K562 (cell line): Measurements from ENCODE around the gene ZMYND8. TPM values are rescaled to one million over a fixed set of nuclear protein-coding genes. Genes with fewer than 3 reads are reported as not detected.
A peak's percentile ranks its signal among the peaks of the same experiment; 100 is the strongest.

Source experiments
- ARID1B ChIP-seq: fragments of 450-650 bp; IDR thresholded peaks from 2 replicates; pipeline ENCODE4 v1.6.1; 2016; ENCODE audit warnings: antibody characterized with exemption, mild to moderate bottlenecking, inconsistent platforms
- ARNT ChIP-seq, 2 experiments: fragments of 450-650 bp; IDR thresholded peaks; 2 replicates each; pipeline ENCODE4 v1.6.1; 2016; ENCODE audit warnings: mild to moderate bottlenecking in 1 of 2
- BDP1 ChIP-seq: IDR thresholded peaks from 3 replicates; pipeline ENCODE4 v1.6.1; 2011; ENCODE audit not compliant: insufficient read length, insufficient read depth
- EGR1 ChIP-seq: fragments of 450-650 bp; conservative IDR thresholded peaks from 2 replicates; pipeline ENCODE4 v1.6.1; 2017; ENCODE audit warnings: mild to moderate bottlenecking
- EP300 ChIP-seq: IDR thresholded peaks from 2 replicates; pipeline ENCODE4 v1.6.1; 2012; ENCODE audit warnings: low read length, improper control_type of control experiment
- HCFC1 ChIP-seq: IDR thresholded peaks from 2 replicates; pipeline ENCODE4 v1.6.1; 2012; ENCODE audit warnings: low read depth, low read length, improper control_type of control experiment
- HNRNPUL1 ChIP-seq: fragments of 200-400 bp; formaldehyde crosslinking; IDR thresholded peaks from 2 replicates; pipeline ENCODE4 v1.6.1; 2017; ENCODE audit warnings: low read length
- KLF10 ChIP-seq: fragments of 250-450 bp; sonication (Bioruptor Pico); IDR thresholded peaks from 2 replicates; pipeline ENCODE4 v1.6.1; 2021; ENCODE audit warnings: matching md5 sums
- MAFF ChIP-seq: IDR thresholded peaks from 2 replicates; pipeline ENCODE4 v1.6.1; 2012; ENCODE audit warnings: low read length, improper control_type of control experiment
- NBN ChIP-seq: fragments of 450-650 bp; IDR thresholded peaks from 2 replicates; pipeline ENCODE4 v1.6.1; 2016; ENCODE audit warnings: low read depth, mild to moderate bottlenecking
- NFRKB ChIP-seq: fragments of 450-650 bp; IDR thresholded peaks from 2 replicates; pipeline ENCODE4 v1.6.1; 2016; ENCODE audit warnings: low read depth
- NR2C2 ChIP-seq, 2 experiments: fragments of 200-800 bp in 1 of 2; sonication (Bioruptor generic) in 1 of 2; sonication (generic) in 1 of 2; formaldehyde crosslinking in 1 of 2; IDR thresholded peaks; 2 replicates each; pipeline versions ENCODE4 v1.6.1 to v1.8.0; 2016 to 2022; ENCODE audit warnings: mild to moderate bottlenecking in 1 of 2, missing compliant biosample characterization in 1 of 2, missing genetic modification characterization in 1 of 2, missing genetic modification reagents in 1 of 2
- POU5F1 ChIP-seq: fragments of 150-350 bp; IDR thresholded peaks from 2 replicates; pipeline ENCODE4 v1.6.1; 2014; ENCODE audit warnings: borderline replicate concordance, low read length, low read depth, mild to moderate bottlenecking; ENCODE audit not compliant: partially characterized antibody
- RB1 ChIP-seq: fragments of 450-650 bp; IDR thresholded peaks from 2 replicates; pipeline ENCODE4 v1.6.1; 2017; ENCODE audit warnings: low read depth, mild to moderate bottlenecking
- RBM14 ChIP-seq: fragments of 200-400 bp; formaldehyde crosslinking; IDR thresholded peaks from 2 replicates; pipeline ENCODE4 v1.6.1; 2018; ENCODE audit warnings: low read depth, mild to moderate bottlenecking, low read length, moderate library complexity, borderline replicate concordance; ENCODE audit not compliant: insufficient read depth
- RBM17 ChIP-seq: fragments of 200-400 bp; formaldehyde crosslinking; IDR thresholded peaks from 2 replicates; pipeline ENCODE4 v1.6.1; 2017; ENCODE audit warnings: low read depth, mild to moderate bottlenecking, low read length, borderline replicate concordance
- RFX5 ChIP-seq: IDR thresholded peaks from 2 replicates; pipeline ENCODE4 v1.6.1; 2011; ENCODE audit warnings: low read depth, mild to moderate bottlenecking, improper control_type of control experiment, low read length
- SNIP1 ChIP-seq: fragments of 450-650 bp; IDR thresholded peaks from 2 replicates; pipeline ENCODE4 v1.7.1; 2017; ENCODE audit warnings: low read depth, mild to moderate bottlenecking
- TAF7 ChIP-seq: fragments of 450-650 bp; IDR thresholded peaks from 2 replicates; pipeline ENCODE4 v1.6.1; 2016; ENCODE audit warnings: missing genetic modification characterization, missing compliant biosample characterization
- TAL1 ChIP-seq: fragments of 450-650 bp; IDR thresholded peaks from 2 replicates; pipeline ENCODE4 v1.6.1; 2016; ENCODE audit warnings: mild to moderate bottlenecking
- ZNF584 ChIP-seq: fragments of 200-800 bp; sonication (Bioruptor generic); IDR thresholded peaks from 2 replicates; pipeline ENCODE4 v1.6.1; 2016; ENCODE audit warnings: low read depth, mild to moderate bottlenecking, missing genetic modification characterization, missing compliant biosample characterization
- ZNF766 ChIP-seq: fragments of 200-800 bp; sonication (Bioruptor generic); conservative IDR thresholded peaks from 2 replicates; pipeline ENCODE4 v1.6.1; 2016; ENCODE audit warnings: missing genetic modification characterization, missing compliant biosample characterization
- polyA plus RNA-seq, 8 experiments: library from polyadenylated mRNA; depleted of rRNA in 4 of 8; stranded (reverse) in 5 of 8; unstranded in 3 of 8; fragments of >200 nt; fragmentation: Nextera tagmentation in 2 of 8; fragmentation: Illumina TruSeq in 1 of 8; extraction: Ambion mirVana in 2 of 8; extraction: Trizol in 1 of 8; gene quantifications; 2 replicates each; pipeline versions ENCODE4 v1.2.1 to v1.2.3, GENCODE V29; 2011 to 2014; ENCODE audit warnings: inconsistent platforms in 1 of 8, missing spikeins in 1 of 8
- total RNA-seq, 7 experiments: library from RNA; depleted of rRNA in 6 of 7; stranded (reverse); fragments of >200 nt in 6 of 7; fragmentation: Illumina TruSeq in 2 of 7; extraction: Trizol in 2 of 7; gene quantifications; 2 replicates each; pipeline versions ENCODE4 v1.2.1 to v1.2.3, GENCODE V29; 2011 to 2021; ENCODE audit warnings: low replicate concordance in 1 of 7
- TF ChIP-seq, protein P1 (sequence below): fragments of 450-650 bp; IDR thresholded peaks from 2 replicates; pipeline ENCODE4 v1.7.1; 2018; ENCODE audit warnings: mild to moderate bottlenecking, low read depth; ENCODE audit not compliant: partially characterized antibody
- TF ChIP-seq, protein P2 (sequence below): sonication (generic); formaldehyde crosslinking; IDR thresholded peaks from 2 replicates; pipeline ENCODE4 v1.8.0; 2023; ENCODE audit warnings: mild to moderate bottlenecking, missing genetic modification reagents

Gene ZMYND8
- total and polyA plus RNA-seq, 9 of the 15 experiments (the other 6 are each of a cell fraction or from before 2014, with no cell fraction given), result 31.8 to 148 (median 71.9) TPM

DNA sequence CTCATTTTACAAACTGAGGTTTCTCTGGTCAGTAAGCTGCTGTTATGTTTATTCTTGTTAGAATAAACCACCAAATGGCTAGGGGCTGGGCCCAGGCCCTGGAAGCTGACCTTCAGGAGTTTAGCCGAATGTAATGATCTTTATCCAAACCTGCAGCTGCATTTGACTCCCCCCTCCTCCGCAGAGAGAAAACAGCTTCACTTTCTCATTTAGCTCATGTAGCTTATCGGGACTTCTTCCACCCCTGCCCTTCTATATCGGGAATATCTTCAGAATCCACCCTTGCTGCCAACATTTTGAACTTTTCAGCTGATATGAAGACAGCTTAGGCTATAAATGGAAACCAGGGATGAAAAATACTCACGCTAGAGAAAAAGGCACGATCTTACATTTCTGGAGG, 102.6 kb downstream of the ZMYND8 start (continued):
- TF ChIP-seq EP300 (no peak), SNIP1 (no peak), HNRNPUL1 (no peak), ARID1B (peak; percentile 76), POU5F1 (no peak), ARNT (IDR thresholded peaks at IDR 0.05) (no peak), RBM14 (no peak), NFRKB (no peak), EGR1 (no peak), NR2C2 (CRISPR knock-in tag; IDR thresholded peaks at IDR 0.05) (no peak), NR2C2 (tag; IDR thresholded peaks at IDR 0.05) (0 out of 2 replicates have a peak, but pooled peaks have one; percentile 21), ZNF766 (CRISPR knock-in tag) (peak; percentile 97), TAF7 (tag) (no peak), NBN (0 out of 2 replicates have a peak, but pooled peaks have one; percentile 28), RFX5 (no peak), KLF10 (CRISPR knock-in tag) (no peak), RB1 (no peak), ZNF584 (CRISPR knock-in tag) (no peak), TAL1 (peak; percentile 60), BDP1 (no peak), RBM17 (no peak), MAFF (no peak), HCFC1 (no peak)
- TF ChIP-seq, protein P1, sequence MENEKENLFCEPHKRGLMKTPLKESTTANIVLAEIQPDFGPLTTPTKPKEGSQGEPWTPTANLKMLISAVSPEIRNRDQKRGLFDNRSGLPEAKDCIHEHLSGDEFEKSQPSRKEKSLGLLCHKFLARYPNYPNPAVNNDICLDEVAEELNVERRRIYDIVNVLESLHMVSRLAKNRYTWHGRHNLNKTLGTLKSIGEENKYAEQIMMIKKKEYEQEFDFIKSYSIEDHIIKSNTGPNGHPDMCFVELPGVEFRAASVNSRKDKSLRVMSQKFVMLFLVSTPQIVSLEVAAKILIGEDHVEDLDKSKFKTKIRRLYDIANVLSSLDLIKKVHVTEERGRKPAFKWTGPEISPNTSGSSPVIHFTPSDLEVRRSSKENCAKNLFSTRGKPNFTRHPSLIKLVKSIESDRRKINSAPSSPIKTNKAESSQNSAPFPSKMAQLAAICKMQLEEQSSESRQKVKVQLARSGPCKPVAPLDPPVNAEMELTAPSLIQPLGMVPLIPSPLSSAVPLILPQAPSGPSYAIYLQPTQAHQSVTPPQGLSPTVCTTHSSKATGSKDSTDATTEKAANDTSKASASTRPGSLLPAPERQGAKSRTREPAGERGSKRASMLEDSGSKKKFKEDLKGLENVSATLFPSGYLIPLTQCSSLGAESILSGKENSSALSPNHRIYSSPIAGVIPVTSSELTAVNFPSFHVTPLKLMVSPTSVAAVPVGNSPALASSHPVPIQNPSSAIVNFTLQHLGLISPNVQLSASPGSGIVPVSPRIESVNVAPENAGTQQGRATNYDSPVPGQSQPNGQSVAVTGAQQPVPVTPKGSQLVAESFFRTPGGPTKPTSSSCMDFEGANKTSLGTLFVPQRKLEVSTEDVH, result no peak
- TF ChIP-seq, protein P2, sequence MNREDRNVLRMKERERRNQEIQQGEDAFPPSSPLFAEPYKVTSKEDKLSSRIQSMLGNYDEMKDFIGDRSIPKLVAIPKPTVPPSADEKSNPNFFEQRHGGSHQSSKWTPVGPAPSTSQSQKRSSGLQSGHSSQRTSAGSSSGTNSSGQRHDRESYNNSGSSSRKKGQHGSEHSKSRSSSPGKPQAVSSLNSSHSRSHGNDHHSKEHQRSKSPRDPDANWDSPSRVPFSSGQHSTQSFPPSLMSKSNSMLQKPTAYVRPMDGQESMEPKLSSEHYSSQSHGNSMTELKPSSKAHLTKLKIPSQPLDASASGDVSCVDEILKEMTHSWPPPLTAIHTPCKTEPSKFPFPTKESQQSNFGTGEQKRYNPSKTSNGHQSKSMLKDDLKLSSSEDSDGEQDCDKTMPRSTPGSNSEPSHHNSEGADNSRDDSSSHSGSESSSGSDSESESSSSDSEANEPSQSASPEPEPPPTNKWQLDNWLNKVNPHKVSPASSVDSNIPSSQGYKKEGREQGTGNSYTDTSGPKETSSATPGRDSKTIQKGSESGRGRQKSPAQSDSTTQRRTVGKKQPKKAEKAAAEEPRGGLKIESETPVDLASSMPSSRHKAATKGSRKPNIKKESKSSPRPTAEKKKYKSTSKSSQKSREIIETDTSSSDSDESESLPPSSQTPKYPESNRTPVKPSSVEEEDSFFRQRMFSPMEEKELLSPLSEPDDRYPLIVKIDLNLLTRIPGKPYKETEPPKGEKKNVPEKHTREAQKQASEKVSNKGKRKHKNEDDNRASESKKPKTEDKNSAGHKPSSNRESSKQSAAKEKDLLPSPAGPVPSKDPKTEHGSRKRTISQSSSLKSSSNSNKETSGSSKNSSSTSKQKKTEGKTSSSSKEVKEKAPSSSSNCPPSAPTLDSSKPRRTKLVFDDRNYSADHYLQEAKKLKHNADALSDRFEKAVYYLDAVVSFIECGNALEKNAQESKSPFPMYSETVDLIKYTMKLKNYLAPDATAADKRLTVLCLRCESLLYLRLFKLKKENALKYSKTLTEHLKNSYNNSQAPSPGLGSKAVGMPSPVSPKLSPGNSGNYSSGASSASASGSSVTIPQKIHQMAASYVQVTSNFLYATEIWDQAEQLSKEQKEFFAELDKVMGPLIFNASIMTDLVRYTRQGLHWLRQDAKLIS, result no peak
